ENCODE measurements around the gene ACTR3.
A peak's percentile ranks its signal among the peaks of the same experiment; 100 is the strongest.

ACTR3 gene

GRCh38 chr2:113873867-113874266 is 16.0 kb upstream of the ACTR3 start:
- H3K4me3 ChIP-seq (ENCODE audit: low read depth, low read length), result no peak overlapping the region
- DNase-seq (ENCODE audit: low read depth), result no peak

- no peak overlapping the region for H3K4me3 ChIP-seq (ENCODE audit: low read depth, low read length)
- no peak for DNase-seq (ENCODE audit: low read depth)
These were observed 14.8 kb upstream of the ACTR3 start for GRCh38 chr2:113875135-113875534.

DNA sequence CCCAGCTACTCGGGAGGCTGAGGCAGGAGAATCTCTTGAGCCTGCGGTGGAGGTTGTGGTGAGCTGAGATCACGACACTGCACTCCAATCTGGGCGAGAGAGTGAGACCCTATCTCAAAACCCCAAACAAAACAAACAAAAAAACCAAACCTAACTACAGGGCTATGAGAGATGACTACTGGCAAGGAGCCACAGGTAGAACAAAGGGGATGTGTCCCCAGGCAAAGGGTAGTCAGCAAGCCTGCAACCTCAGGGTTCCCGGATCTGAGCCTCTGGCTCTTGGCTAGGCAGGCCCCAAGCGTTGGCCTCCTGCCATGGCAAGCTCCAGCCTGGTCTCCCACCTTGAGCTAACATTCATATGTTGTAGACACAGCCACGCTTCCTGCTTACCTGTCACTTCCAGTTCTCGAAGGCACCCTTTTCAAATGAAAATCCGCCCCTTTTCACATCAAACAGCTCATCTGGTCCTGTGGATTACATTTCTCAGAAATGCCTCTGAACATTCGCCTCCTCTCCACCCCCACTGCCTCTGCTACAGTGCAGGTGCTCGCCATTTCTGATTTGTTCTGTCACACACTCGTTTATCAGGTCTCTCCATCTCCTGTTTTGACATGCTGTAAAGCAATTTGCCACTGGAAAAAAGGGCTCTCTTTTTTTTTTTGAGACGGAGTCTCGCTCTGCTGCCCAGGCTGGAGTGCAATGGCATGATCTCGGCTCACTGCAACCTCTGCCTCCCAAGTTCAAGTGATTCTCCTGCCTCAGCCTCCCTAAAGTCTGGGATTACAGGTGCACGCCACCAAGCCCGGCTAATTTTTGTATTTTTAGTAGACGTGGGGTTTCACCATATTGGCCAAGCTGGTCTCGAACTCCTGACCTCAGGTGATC is 13.1 kb upstream of the ACTR3 start:
- no peak overlapping the region for H3K4me3 ChIP-seq (ENCODE audit: low read depth, low read length)
- no peak for DNase-seq (ENCODE audit: low read depth)

DNA sequence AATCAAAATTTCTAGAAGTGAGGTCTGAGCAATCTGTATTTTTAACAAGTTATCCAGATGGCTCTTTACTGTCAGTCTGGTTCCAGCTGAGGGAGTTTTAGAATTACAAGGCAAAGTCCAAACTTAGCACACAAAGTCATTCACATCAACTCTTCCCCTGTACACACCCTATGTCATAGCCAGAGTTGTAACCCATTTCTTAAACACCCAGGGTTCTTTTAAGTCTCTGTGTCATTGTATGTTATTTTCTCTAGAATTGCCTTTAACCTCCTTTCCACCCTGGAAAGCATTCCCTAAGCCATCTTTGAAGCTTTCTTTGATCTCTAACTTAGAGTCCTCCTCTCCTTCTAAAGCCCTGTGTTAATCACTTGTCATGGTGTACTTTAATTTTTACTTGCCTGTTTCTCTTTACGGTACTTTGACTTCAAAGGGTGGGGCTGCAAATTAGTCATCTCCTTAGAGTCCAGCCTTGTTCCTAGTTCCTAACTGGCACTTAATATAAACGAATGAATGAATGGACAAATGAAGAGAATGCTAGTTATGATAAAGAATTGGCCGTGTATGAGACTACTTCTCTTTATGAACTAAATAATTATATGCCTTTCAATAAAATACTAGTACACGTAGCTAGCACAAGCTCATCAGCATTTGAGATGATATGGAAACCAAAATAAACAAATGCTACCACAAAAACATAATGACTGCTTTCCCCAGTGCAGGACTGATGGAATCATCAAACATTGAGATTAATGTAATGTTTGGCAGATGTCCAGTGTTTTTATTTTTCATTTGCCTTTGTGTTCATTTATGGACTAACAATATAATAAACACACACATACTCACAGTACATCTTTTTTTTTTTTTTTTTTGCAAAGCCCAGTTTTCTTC is 11.9 kb upstream of the ACTR3 start:
- no peak for DNase-seq (ENCODE audit: low read depth)
- no peak overlapping the region for H3K4me3 ChIP-seq (ENCODE audit: low read depth, low read length)

DNA sequence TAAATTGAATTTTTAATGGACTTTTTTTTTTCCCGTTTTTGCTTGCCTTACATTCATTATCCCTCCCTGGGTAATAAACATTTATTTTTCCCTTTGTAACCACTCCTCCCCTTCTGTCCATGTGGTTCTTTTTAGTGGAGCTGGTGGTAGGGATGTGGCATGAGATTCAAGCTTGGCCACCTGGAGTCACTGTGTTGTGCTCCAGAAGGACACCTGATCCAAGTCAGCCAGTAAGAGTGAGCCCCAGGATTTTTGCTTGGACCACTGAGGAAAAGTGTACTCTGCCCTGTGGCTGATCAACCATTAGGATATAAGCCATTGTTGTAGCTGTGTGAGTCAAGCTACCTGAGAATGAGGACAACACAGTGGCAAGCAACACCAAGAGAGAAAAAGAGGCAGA is 11.1 kb upstream of the ACTR3 start:
- DNase-seq (ENCODE audit: low read depth), result no peak
- no peak overlapping the region for H3K4me3 ChIP-seq (ENCODE audit: low read depth, low read length)

GRCh38 chr2:113879457-113879856 is 10.4 kb upstream of the ACTR3 start:
- DNase-seq (ENCODE audit: low read depth), result no peak
- H3K4me3 ChIP-seq (ENCODE audit: low read depth, low read length), result no peak overlapping the region

DNA sequence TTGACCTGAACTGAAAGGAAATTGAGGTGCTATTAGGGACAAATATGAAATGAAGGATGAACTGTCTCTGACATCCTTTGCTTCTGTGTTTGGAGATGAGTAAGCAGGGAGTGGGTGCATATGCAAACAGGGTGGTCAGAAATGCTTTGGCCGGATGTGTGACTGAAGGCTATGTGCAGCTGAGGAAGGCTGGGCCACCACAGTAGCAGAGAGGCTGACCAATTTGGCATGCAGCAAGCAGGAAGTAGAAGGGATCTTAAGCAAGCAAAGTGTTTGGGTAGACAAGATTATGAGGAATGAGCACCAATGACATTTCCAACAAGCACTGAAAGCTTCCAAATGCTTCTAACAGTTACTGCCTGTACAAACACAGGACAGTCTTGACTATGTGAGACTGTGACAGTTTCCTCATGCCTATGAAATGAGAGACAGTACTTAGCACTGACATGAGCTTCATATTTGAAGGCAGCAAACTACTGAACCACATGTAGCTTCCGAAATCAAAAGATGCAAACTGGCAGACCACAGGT is 3.3 kb upstream of the ACTR3 start:
- peak; percentile 79 for DNase-seq (ENCODE audit: low read depth)
- no peak overlapping the region for H3K4me3 ChIP-seq (ENCODE audit: low read depth, low read length)

DNA sequence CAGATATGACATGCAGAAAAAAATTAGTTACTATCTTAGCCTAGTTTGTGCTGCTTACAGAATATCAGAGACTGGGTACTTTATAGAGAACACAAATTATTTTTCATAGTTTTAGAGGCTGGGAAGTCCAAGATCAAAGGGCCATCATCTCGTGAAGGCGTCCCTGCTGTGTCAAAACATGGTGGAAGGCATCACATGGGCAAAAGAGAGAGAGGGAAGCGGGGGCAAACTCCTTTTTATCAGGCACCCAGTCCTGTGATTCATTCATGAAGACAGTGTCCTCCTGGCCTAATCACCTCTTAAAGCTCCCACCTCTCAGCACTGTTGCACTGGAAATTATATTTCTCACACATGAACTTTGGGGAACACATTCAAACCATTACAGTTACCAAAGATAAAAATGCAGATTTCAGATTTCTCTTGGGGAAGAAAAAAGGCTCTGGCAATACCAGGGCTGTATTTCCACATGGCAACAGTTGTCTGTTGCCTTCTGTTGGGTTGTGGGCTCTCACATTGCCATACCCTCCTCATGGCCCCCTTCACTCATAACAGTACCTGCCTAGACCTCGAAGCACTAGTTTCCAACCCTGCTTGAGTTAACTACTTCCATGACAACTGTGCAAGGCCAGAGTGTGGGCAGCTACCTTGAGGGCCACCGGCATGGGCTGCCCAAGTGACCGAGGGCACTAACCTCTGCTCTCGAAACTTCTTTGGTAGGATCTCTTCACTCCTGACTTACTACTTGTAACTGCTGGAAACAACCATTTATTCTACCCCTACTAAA is 2.7 kb upstream of the ACTR3 start:
- no peak overlapping the region for H3K4me3 ChIP-seq (ENCODE audit: low read depth, low read length)

GRCh38 chr2:113888641-113889470 is 1.0 kb upstream of the ACTR3 start:
- peak overlapping the region; percentile 71 for H3K4me3 ChIP-seq (ENCODE audit: low read depth, low read length)
- no peak for DNase-seq (ENCODE audit: low read depth)

More for the DNA sequence above, 2.7 kb upstream of the ACTR3 start:
- DNase-seq (ENCODE audit: low read depth), result no peak

GRCh38 chr2:113890253-113891235 is 655 bp downstream of the ACTR3 start:
- peak; percentile 39 for DNase-seq (ENCODE audit: low read depth)
- peak overlapping the region; percentile 71 for H3K4me3 ChIP-seq (ENCODE audit: low read depth, low read length)

- DNase-seq (ENCODE audit: low read depth), result no peak
- H3K4me3 ChIP-seq (ENCODE audit: low read depth, low read length), result peak overlapping the region; percentile 71
These were observed 1.5 kb downstream of the ACTR3 start for GRCh38 chr2:113891265-113891959.

- peak overlapping the region; percentile 71 for H3K4me3 ChIP-seq (ENCODE audit: low read depth, low read length)
These were observed 2.3 kb downstream of the ACTR3 start for GRCh38 chr2:113892004-113892710.

DNA sequence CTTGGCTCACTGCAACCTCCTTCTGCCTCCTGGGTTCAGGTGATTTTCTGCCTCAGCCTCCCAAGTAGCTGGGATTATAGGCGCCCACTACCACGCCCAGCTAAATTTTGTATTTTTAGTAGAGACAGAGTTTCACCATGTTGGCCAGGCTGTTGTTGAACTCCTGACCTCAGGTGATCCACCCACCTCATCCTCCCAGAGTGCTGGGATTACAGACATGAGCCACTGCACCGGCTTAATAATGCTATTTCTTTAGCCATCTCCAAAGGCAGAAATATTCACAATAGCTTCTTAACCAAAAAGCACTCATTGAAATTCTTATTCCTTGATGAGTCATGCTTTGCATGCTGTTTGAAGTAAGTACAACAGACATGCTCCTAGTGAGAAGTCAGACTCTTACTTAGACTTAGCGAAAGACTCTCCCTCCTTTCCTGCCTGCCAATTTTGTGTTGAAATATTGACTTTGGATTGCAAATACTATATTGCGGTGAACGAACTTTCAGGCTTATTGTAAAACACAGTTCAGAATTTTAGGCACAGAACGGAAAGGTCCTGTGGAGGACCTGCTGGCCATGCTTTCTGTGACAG is 4.4 kb downstream of the ACTR3 start:
- H3K4me3 ChIP-seq (ENCODE audit: low read depth, low read length), result no peak overlapping the region
- peak; percentile 75 for DNase-seq (ENCODE audit: low read depth)

More at GRCh38 chr2:113892004-113892710, 2.3 kb downstream of the ACTR3 start:
- DNase-seq (ENCODE audit: low read depth), result no peak

- no peak overlapping the region for H3K4me3 ChIP-seq (ENCODE audit: low read depth, low read length)
- DNase-seq (ENCODE audit: low read depth), result no peak
These were observed 5.4 kb downstream of the ACTR3 start for GRCh38 chr2:113895301-113895700.

DNA sequence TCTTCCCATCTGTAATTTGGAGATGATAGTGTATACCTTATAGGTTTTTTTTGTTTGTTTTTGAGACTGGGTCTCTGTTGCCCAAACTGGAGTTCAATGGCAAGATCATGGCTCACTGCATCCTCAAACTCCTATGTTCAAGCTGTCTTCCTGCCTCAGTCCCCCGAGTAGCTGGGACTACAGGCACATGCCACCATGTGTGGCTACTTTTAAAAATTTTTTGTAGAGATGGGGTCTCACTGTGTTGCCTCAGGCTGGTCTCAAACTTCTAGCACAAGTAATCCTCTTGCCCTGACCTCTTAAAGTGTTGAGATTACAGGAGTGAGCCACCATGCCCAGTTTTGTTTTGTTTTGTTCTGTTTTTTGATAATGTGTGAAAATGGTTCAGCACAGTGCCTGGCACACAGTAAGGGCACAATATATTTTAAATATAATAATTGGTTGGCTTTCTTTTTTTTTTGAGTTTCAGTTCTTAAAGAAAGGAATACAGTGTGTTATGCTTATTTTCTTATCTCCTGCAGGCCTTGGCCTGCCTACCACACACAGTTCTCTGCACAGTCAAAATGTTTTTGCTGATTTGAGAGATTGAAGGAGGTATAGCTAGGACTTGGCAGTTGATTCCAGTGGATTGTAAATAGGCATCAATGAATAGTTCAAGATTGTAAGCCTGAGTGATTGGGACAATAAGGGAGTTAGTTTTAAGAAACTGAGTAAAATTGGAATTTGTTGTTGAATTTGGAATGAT is 6.1 kb downstream of the ACTR3 start:
- no peak overlapping the region for H3K4me3 ChIP-seq (ENCODE audit: low read depth, low read length)
- DNase-seq (ENCODE audit: low read depth), result no peak

Data from skeletal muscle cell (primary cell).